NCI-H69 (cell line): ENCODE results near the gene FAM107B.
"Not testable (repeated sequence)": the region's sequence is repeated elsewhere in the genome, so short reads cannot be mapped to it uniquely, and the experiment has no call there.

Source experiments
- DNase-seq: peaks from one replicate; lab custom pipeline; 2025; lab: John Stamatoyannopoulos, UW

FAM107B gene

GRCh38 chr10:14774797-14775196 lies at the start of gene FAM107B:
TSS of gene FAM107B (minus strand) at chr10:14774897. CDS start at chr10:14774663, 234 bp downstream.
- peak; percentile 55 for DNase-seq

- DNase-seq, result no peak
Measured at GRCh38 chr10:14823966-14824365, 49.3 kb upstream of the FAM107B start.

- DNase-seq, result peak; percentile 49
Measured at GRCh38 chr10:14822879-14823755, 48.4 kb upstream of the FAM107B start.

- DNase-seq, result peak; percentile 77
Measured at GRCh38 chr10:14821635-14822375, 47.1 kb upstream of the FAM107B start.

- no peak for DNase-seq
Measured at GRCh38 chr10:14820775-14821154, 46.1 kb upstream of the FAM107B start.

GRCh38 chr10:14820010-14820774 lies 45.5 kb upstream of the FAM107B start:
- DNase-seq, result no peak

- DNase-seq, result not testable (repeated sequence)
Measured at GRCh38 chr10:14816717-14817116, 42.0 kb upstream of the FAM107B start.

- no peak for DNase-seq
Measured at GRCh38 chr10:14815681-14816080, 41.0 kb upstream of the FAM107B start.

GRCh38 chr10:14812271-14812670 lies 37.6 kb upstream of the FAM107B start:
- DNase-seq, result no peak

- DNase-seq, result peak; percentile 71
Measured at GRCh38 chr10:14810969-14811953, 36.6 kb upstream of the FAM107B start.

GRCh38 chr10:14806318-14806717 lies 31.6 kb upstream of the FAM107B start:
- peak; percentile 56 for DNase-seq

GRCh38 chr10:14803827-14804226 lies 29.1 kb upstream of the FAM107B start:
- DNase-seq, result no peak

GRCh38 chr10:14801723-14802122 lies 27.0 kb upstream of the FAM107B start:
- DNase-seq, result peak; percentile 29

- DNase-seq, result no peak
Measured at GRCh38 chr10:14800397-14800796, 25.7 kb upstream of the FAM107B start.

GRCh38 chr10:14798636-14799035 lies 23.9 kb upstream of the FAM107B start:
- DNase-seq, result no peak

- DNase-seq, result no peak
Measured at GRCh38 chr10:14787938-14788337, 13.2 kb upstream of the FAM107B start.

GRCh38 chr10:14784459-14785055 lies 9.9 kb upstream of the FAM107B start:
- DNase-seq, result no peak

- no peak for DNase-seq
Measured at GRCh38 chr10:14782691-14783363, 8.1 kb upstream of the FAM107B start.

GRCh38 chr10:14781763-14782162 lies 7.1 kb upstream of the FAM107B start:
- no peak for DNase-seq

- DNase-seq, result no peak
Measured at GRCh38 chr10:14779001-14779651, 4.4 kb upstream of the FAM107B start.
